K562 treated with DMSO at 1 percent for 48 hours (cell line): ENCODE data around the gene MIX23. TPM values are rescaled to one million over a fixed set of nuclear protein-coding genes. Genes with fewer than 3 reads are reported as not detected.

ENCODE experiments used
- total RNA-seq: library from RNA; unstranded; fragments of 300-600 nt; gene quantifications from 2 replicates; pipeline ENCODE4 v1.2.3, GENCODE V29; 2022; ENCODE audit warnings: low replicate concordance; ENCODE audit errors: extremely low read depth

The MIX23 gene
- total RNA-seq, result not detected in 2 replicates

GRCh38 chr3:122382888-122383666 is at the start of gene MIX23:
MIX23 (minus strand) TSS chr3:122383231; CDS start chr3:122383224, 7 bp downstream.

GRCh38 chr3:122415762-122416654 is 33.0 kb upstream of the MIX23 start, which contains the start of gene WDR5B:
WDR5B (minus strand) TSS chr3:122416062; CDS start chr3:122415528, 534 bp downstream.

GRCh38 chr3:122383771-122384697 is 1.0 kb upstream of the MIX23 start, which contains the start of gene FAM162A:
FAM162A (plus strand) TSS chr3:122384182; CDS start chr3:122384266, 84 bp downstream.

GRCh38 chr3:122324871-122325323 is 58.1 kb downstream of the MIX23 start, which contains the start of gene CSTA:
CSTA (plus strand) TSS chr3:122325248; CDS start chr3:122325293, 45 bp downstream.

Other genes starting within 250 kb of the MIX23 start
- gene CASR, start 199.6 kb downstream of the MIX23 start, total RNA-seq, result not detected in 2 replicates
- gene CSTA, start 58.0 kb downstream of the MIX23 start, total RNA-seq, result not detected in 2 replicates
- gene FAM162A, start 951 bp upstream of the MIX23 start, total RNA-seq, result not detected in 2 replicates
- gene WDR5B, start 32.8 kb upstream of the MIX23 start, total RNA-seq, result not detected in 2 replicates
- gene KPNA1, start 131.7 kb upstream of the MIX23 start, total RNA-seq, result not detected in 2 replicates
- not detected in 2 replicates for gene PARP9, start 181.1 kb upstream of the MIX23 start, total RNA-seq
- not detected in 2 replicates for gene DTX3L, start 181.1 kb upstream of the MIX23 start, total RNA-seq
- gene PARP15, start 194.4 kb upstream of the MIX23 start, total RNA-seq, result not detected in 2 replicates